Activated CD4-positive, alpha-beta T cell treated with anti-CD3 and anti-CD28 coated beads for 36 hours (primary cell): Measurements from ENCODE around the gene RUVBL1. TPM values are rescaled to one million over a fixed set of nuclear protein-coding genes. Genes with fewer than 3 reads are reported as not detected.

Source experiments
- ATAC-seq: fragments of 200-7000 bp; cut with Tn5 transposase; one replicate; pipeline ENCODE4 v1.10.0; 2021; ENCODE audit warnings: mild to moderate bottlenecking, moderate library complexity
- CTCF ChIA-PET: fragments of 350-600 bp; sonication (Branson Sonifier 250); formaldehyde crosslinking; loops from one replicate; lab custom pipeline; 2021; ENCODE audit warnings: antibody characterized with exemption; lab: Charles Lee
- POLR2A ChIA-PET: fragments of 350-600 bp; sonication (Branson Sonifier 250); formaldehyde crosslinking; loops from one replicate; lab custom pipeline; 2021; ENCODE audit warnings: antibody characterized with exemption, inconsistent platforms; lab: Charles Lee
- DNase-seq: peaks from one replicate; pipeline ENCODE4 v3.0.0-alpha.2; 2020
- H3K27ac Mint-ChIP-seq: one replicate; pipeline ENCODE4 v1.8.0; 2021; ENCODE audit warnings: mixed read lengths
- H3K27me3 Mint-ChIP-seq: one replicate; pipeline ENCODE4 v1.8.0; 2021; ENCODE audit warnings: mixed read lengths
- H3K36me3 Mint-ChIP-seq: one replicate; pipeline ENCODE4 v1.8.0; 2021; ENCODE audit warnings: low read depth, mixed read lengths
- H3K4me1 Mint-ChIP-seq: one replicate; pipeline ENCODE4 v1.8.0; 2021; ENCODE audit warnings: mixed read lengths
- H3K4me3 Mint-ChIP-seq: one replicate; pipeline ENCODE4 v1.8.0; 2021; ENCODE audit warnings: mild to moderate bottlenecking, moderate library complexity, mixed read lengths
- H3K9me3 Mint-ChIP-seq: one replicate; pipeline ENCODE4 v1.8.0; 2021; ENCODE audit warnings: low read depth, mixed read lengths
- intact Hi-C, 2 experiments: fragments of 100-400 bp; cut with DNase I in 1 of 2; cut with micrococcal nuclease in 1 of 2; formaldehyde crosslinking; loops; one replicate each; pipeline versions ENCODE4 v1.14.2 to v1.15.1; 2022 to 2024; cut with DNase I, micrococcal nuclease
- total RNA-seq, 2 experiments: library from RNA; stranded (reverse); gene quantifications; one replicate each; pipeline ENCODE4 v1.2.3, GENCODE V29; 2021

RUVBL1 gene
- total RNA-seq, 2 experiments from 2014 or later, result 97.0 to 99.9 TPM

GRCh38 chr3:128133273-128133883, 9.8 kb upstream of the RUVBL1 start:
- Mint-ChIP-seq H3K4me1 (no peaks in the 10 kb centered on the region), H3K4me3 (no peak overlapping the region), H3K27ac (no peak overlapping the region), H3K27me3 (no peaks in the 10 kb centered on the region), H3K9me3 (no peaks in the 10 kb centered on the region), H3K36me3 (no peaks in the 10 kb centered on the region)
- ChIA-PET POLR2A (interaction anchor here (0.5 kb wide), 1 partner anchor 10 kb away, joined by 4 read pairs; the partner anchor contains the start of gene RUVBL1), CTCF (interaction anchor here (0.6 to 2.6 kb wide), 18 partner anchors 9 to 467 kb away, joined by 3 to 22 read pairs (median 4); no protein-coding TSS in a partner anchor)
- ATAC-seq (no peak), DNase-seq (peak; percentile 55)
- intact Hi-C loops, result loop anchor here (1.0 to 2.0 kb wide), 4 partner anchors 38 to 122 kb away; no protein-coding TSS in a partner anchor

- H3K27me3 Mint-ChIP-seq, result no peaks in the 10 kb centered on the region
- no peak for ATAC-seq
- no peak overlapping the region for H3K4me3 Mint-ChIP-seq
- CTCF ChIA-PET, result interaction anchor here (1.0 to 2.6 kb wide), 4 partner anchors 8 to 39 kb away, joined by 4 to 22 read pairs (median 8); no protein-coding TSS in a partner anchor
- H3K36me3 Mint-ChIP-seq, result no peaks in the 10 kb centered on the region
- POLR2A ChIA-PET, result no interaction called here
- H3K4me1 Mint-ChIP-seq, result no peaks in the 10 kb centered on the region
- H3K9me3 Mint-ChIP-seq, result no peaks in the 10 kb centered on the region
- intact Hi-C loops, result loop anchor here (2.0 kb wide), 2 partner anchors 37 to 57 kb away; no protein-coding TSS in a partner anchor
- no peak for DNase-seq
- H3K27ac Mint-ChIP-seq, result no peak overlapping the region
These were observed 8.5 kb upstream of the RUVBL1 start for GRCh38 chr3:128131897-128132646.

- H3K27me3 Mint-ChIP-seq, result no peaks in the 10 kb centered on the region
- peaks cover 6% of the 10 kb centered on the region for H3K36me3 Mint-ChIP-seq
- CTCF ChIA-PET, result interaction anchor here (0.8 to 1.4 kb wide), 2 partner anchors 9 to 33 kb away, joined by 4 read pairs; no protein-coding TSS in a partner anchor
- no peaks in the 10 kb centered on the region for H3K9me3 Mint-ChIP-seq
- no peak for ATAC-seq
- no peak overlapping the region for H3K4me3 Mint-ChIP-seq
- no peak overlapping the region for H3K27ac Mint-ChIP-seq
- peaks cover 11% of the 10 kb centered on the region for H3K4me1 Mint-ChIP-seq
- DNase-seq, result no peak
- POLR2A ChIA-PET, result no interaction called here
- intact Hi-C loops, result no loop called here
These were observed 4.6 kb upstream of the RUVBL1 start for GRCh38 chr3:128128251-128128650.

- peaks cover 18% of the 10 kb centered on the region for H3K4me1 Mint-ChIP-seq
- no peaks in the 10 kb centered on the region for H3K9me3 Mint-ChIP-seq
- ChIA-PET CTCF (interaction anchor here (0.6 kb wide), 1 partner anchor 843 kb away, joined by 3 read pairs; no protein-coding TSS in a partner anchor), POLR2A (no interaction called here)
- peaks cover 10% of the 10 kb centered on the region for H3K36me3 Mint-ChIP-seq
- H3K27me3 Mint-ChIP-seq, result no peaks in the 10 kb centered on the region
- H3K4me3 Mint-ChIP-seq, result no peak overlapping the region
- intact Hi-C loops, result no loop called here
- no peak overlapping the region for H3K27ac Mint-ChIP-seq
- ATAC-seq, result no peak
- DNase-seq, result no peak
These were observed 3.6 kb upstream of the RUVBL1 start for GRCh38 chr3:128127236-128127635.

GRCh38 chr3:128123156-128123537, 465 bp downstream of the RUVBL1 start:
- CTCF ChIA-PET, result interaction anchor here (0.9 to 2.3 kb wide), 10 partner anchors 10 to 666 kb away, joined by 3 to 10 read pairs (median 4); no protein-coding TSS in a partner anchor
- Mint-ChIP-seq H3K4me3 (peak overlapping the region; percentile 99), H3K27ac (peak overlapping the region; percentile 94), H3K36me3 (peaks cover 38% of the 10 kb centered on the region), H3K27me3 (no peaks in the 10 kb centered on the region), H3K9me3 (no peaks in the 10 kb centered on the region), H3K4me1 (peaks cover 34% of the 10 kb centered on the region)
- no peak for ATAC-seq
- POLR2A ChIA-PET, result interaction anchor here (0.6 to 1.9 kb wide), 3 partner anchors 10 to 30 kb away, joined by 4 to 13 read pairs (median 10); partner anchors contain the start of gene EEFSEC
- intact Hi-C loops, result loop anchor here (1.0 to 5.0 kb wide), 11 partner anchors 11 to 1989 kb away; partner anchors contain the start of genes ABTB1 (in 1 of the 2), ACAD9 (in 1 of the 2), CNBP (in 1 of the 2) and EEFSEC (in 1 of the 2)
- DNase-seq, result no peak

- ATAC-seq (no peak), DNase-seq (no peak)
- H3K4me3 Mint-ChIP-seq, result peak overlapping the region; percentile 99
- ChIA-PET POLR2A (no interaction called here), CTCF (interaction anchor here (1.7 kb wide), 1 partner anchor 48 kb away, joined by 3 read pairs; no protein-coding TSS in a partner anchor)
- H3K27me3 Mint-ChIP-seq, result no peaks in the 10 kb centered on the region
- intact Hi-C loops, result loop anchor here (2.0 to 5.0 kb wide), 4 partner anchors 45 to 1990 kb away; partner anchors contain the start of genes ACAD9 (in 1 of the 2) and TPRA1 (in 1 of the 2)
- peaks cover 42% of the 10 kb centered on the region for H3K4me1 Mint-ChIP-seq
- H3K9me3 Mint-ChIP-seq, result no peaks in the 10 kb centered on the region
- peak overlapping the region; percentile 29 for H3K27ac Mint-ChIP-seq
- H3K36me3 Mint-ChIP-seq, result peaks cover 49% of the 10 kb centered on the region
These were observed 1.6 kb downstream of the RUVBL1 start for GRCh38 chr3:128122013-128122412.

GRCh38 chr3:128113817-128114794, 9.5 kb downstream of the RUVBL1 start:
- H3K9me3 Mint-ChIP-seq, result no peaks in the 10 kb centered on the region
- H3K4me3 Mint-ChIP-seq, result peak overlapping the region; percentile 40
- peak overlapping the region; percentile 63 for H3K27ac Mint-ChIP-seq
- peaks cover 69% of the 10 kb centered on the region for H3K36me3 Mint-ChIP-seq
- DNase-seq (no peak), ATAC-seq (no peak)
- ChIA-PET POLR2A (interaction anchor here (1.9 kb wide), 1 partner anchor 9 kb away, joined by 10 read pairs; the partner anchor contains the start of gene RUVBL1), CTCF (interaction anchor here (0.6 to 1.8 kb wide), 5 partner anchors 10 to 505 kb away, joined by 3 to 5 read pairs (median 3); partner anchors contain the start of gene RUVBL1)
- intact Hi-C loops, result loop anchor here (2.0 to 5.0 kb wide), 2 partner anchors 38 to 61 kb away; partner anchors contain the start of genes EEFSEC (in 1 of the 2) and SEC61A1 (in 1 of the 2)
- H3K27me3 Mint-ChIP-seq, result no peaks in the 10 kb centered on the region
- H3K4me1 Mint-ChIP-seq, result peaks cover 58% of the 10 kb centered on the region

GRCh38 chr3:128112357-128112968, 11.1 kb downstream of the RUVBL1 start:
- ChIA-PET CTCF (interaction anchor here (0.9 to 1.7 kb wide), 2 partner anchors 14 to 22 kb away, joined by 3 to 4 read pairs; no protein-coding TSS in a partner anchor), POLR2A (interaction anchor here (0.5 to 1.9 kb wide), 2 partner anchors 11 to 797 kb away, joined by 3 to 10 read pairs; partner anchors contain the start of gene RUVBL1)
- Mint-ChIP-seq H3K27ac (peak overlapping the region; percentile 93), H3K9me3 (no peaks in the 10 kb centered on the region), H3K4me3 (peak overlapping the region; percentile 15), H3K27me3 (no peaks in the 10 kb centered on the region), H3K36me3 (peaks cover 58% of the 10 kb centered on the region), H3K4me1 (peaks cover 47% of the 10 kb centered on the region)
- DNase-seq (peak; percentile 65), ATAC-seq (peak; percentile 95)
- intact Hi-C loops, result loop anchor here (1.0 to 5.0 kb wide), 3 partner anchors 11 to 60 kb away; partner anchors contain the start of genes EEFSEC (in 1 of the 2), RUVBL1 (in 1 of the 2) and SEC61A1 (in 1 of the 2)

- Mint-ChIP-seq H3K9me3 (no peaks in the 10 kb centered on the region), H3K27me3 (no peaks in the 10 kb centered on the region), H3K36me3 (peaks cover 56% of the 10 kb centered on the region), H3K4me3 (no peak overlapping the region), H3K27ac (peak overlapping the region; percentile 93), H3K4me1 (peaks cover 42% of the 10 kb centered on the region)
- ChIA-PET POLR2A (no interaction called here), CTCF (interaction anchor here (1.0 kb wide), 2 partner anchors 16 to 22 kb away, joined by 4 to 6 read pairs; no protein-coding TSS in a partner anchor)
- ATAC-seq (no peak), DNase-seq (no peak)
- intact Hi-C loops, result loop anchor here in 1 of 2 experiments (5.0 kb wide), 1 partner anchor 41 kb away; the partner anchor contains the start of gene EEFSEC
These were observed 12.5 kb downstream of the RUVBL1 start for GRCh38 chr3:128111147-128111546.
